ENCODE data around the gene RNASEL. TPM values are rescaled to one million over a fixed set of nuclear protein-coding genes. Genes with fewer than 3 reads are reported as not detected.

RNASEL gene
- total RNA-seq, 2 donors from 2014 or later: 13.2 to 22.3 TPM

GRCh38 chr1:182602935-182603645 is 14.0 kb upstream of the RNASEL start:
- DNase-seq (no peak), ATAC-seq (no peak)
- intact Hi-C loops (cut with DNase I, micrococcal nuclease): loop anchor here in 1 of 2 donors (5.0 kb wide), 1 partner anchor 179 kb away; no protein-coding TSS in a partner anchor

GRCh38 chr1:182601913-182602312 is 12.9 kb upstream of the RNASEL start:
- intact Hi-C loops (cut with DNase I, micrococcal nuclease): loop anchor here (2.0 to 5.0 kb wide), 2 partner anchors 180 to 183 kb away; no protein-coding TSS in a partner anchor
- ATAC-seq (no peak), DNase-seq (no peak)

- peak; percentile 17 for ATAC-seq
- peak; percentile 57 to 59 for DNase-seq
- intact Hi-C loops (cut with DNase I, micrococcal nuclease): loop anchor here (2.0 to 5.0 kb wide), 2 partner anchors 181 to 183 kb away; no protein-coding TSS in a partner anchor
These were observed 12.3 kb upstream of the RNASEL start for GRCh38 chr1:182601416-182601786.

- no peak for DNase-seq
- intact Hi-C loops (cut with DNase I, micrococcal nuclease): loop anchor here (2.0 to 5.0 kb wide), 2 partner anchors 181 to 184 kb away; no protein-coding TSS in a partner anchor
- ATAC-seq: no peak
These were observed 11.8 kb upstream of the RNASEL start for GRCh38 chr1:182600745-182601415.

- intact Hi-C loops (cut with DNase I, micrococcal nuclease): loop anchor here (2.0 to 5.0 kb wide), 2 partner anchors 182 to 185 kb away; no protein-coding TSS in a partner anchor
- DNase-seq (no peak), ATAC-seq (no peak)
These were observed 11.1 kb upstream of the RNASEL start for GRCh38 chr1:182600036-182600713.

GRCh38 chr1:182599339-182599738 is 10.3 kb upstream of the RNASEL start:
- DNase-seq (no peak), ATAC-seq (no peak)
- intact Hi-C loops (cut with DNase I, micrococcal nuclease): no loop called here

- ATAC-seq (no peak), DNase-seq (no peak)
- intact Hi-C loops (cut with DNase I, micrococcal nuclease): no loop called here
These were observed 9.2 kb upstream of the RNASEL start for GRCh38 chr1:182598296-182598695.

GRCh38 chr1:182596934-182597333 is 7.9 kb upstream of the RNASEL start:
- intact Hi-C loops (cut with DNase I, micrococcal nuclease): no loop called here
- ATAC-seq: no peak

GRCh38 chr1:182595641-182596240 is 6.7 kb upstream of the RNASEL start:
- DNase-seq (peak; percentile 51 to 75), ATAC-seq (peak; percentile 68)
- intact Hi-C loops (cut with DNase I, micrococcal nuclease): no loop called here

More at GRCh38 chr1:182596934-182597333, 7.9 kb upstream of the RNASEL start:
- no peak for DNase-seq

GRCh38 chr1:182589931-182590330 is 875 bp upstream of the RNASEL start:
- intact Hi-C loops (cut with DNase I, micrococcal nuclease): no loop called here
- no peak for DNase-seq

GRCh38 chr1:182589520-182589919 is 464 bp upstream of the RNASEL start:
- DNase-seq (no peak), ATAC-seq (no peak)
- intact Hi-C loops (cut with DNase I, micrococcal nuclease): no loop called here

More at GRCh38 chr1:182589931-182590330, 875 bp upstream of the RNASEL start:
- no peak for ATAC-seq

- ATAC-seq (peak; percentile 73), DNase-seq (no peak)
These were observed 1.2 kb downstream of the RNASEL start for GRCh38 chr1:182587666-182588499.

GRCh38 chr1:182587093-182587492 is 2.0 kb downstream of the RNASEL start:
- DNase-seq (no peak), ATAC-seq (no peak)
- intact Hi-C loops (cut with DNase I, micrococcal nuclease): no loop called here

More at GRCh38 chr1:182587666-182588499, 1.2 kb downstream of the RNASEL start:
- intact Hi-C loops (cut with DNase I, micrococcal nuclease): no loop called here

GRCh38 chr1:182586380-182586779 is 2.7 kb downstream of the RNASEL start:
- ATAC-seq (no peak), DNase-seq (no peak)
- intact Hi-C loops (cut with DNase I, micrococcal nuclease): no loop called here

GRCh38 chr1:182584746-182585145 is 4.3 kb downstream of the RNASEL start:
- no peak for ATAC-seq
- intact Hi-C loops (cut with DNase I, micrococcal nuclease): no loop called here
- DNase-seq: no peak

GRCh38 chr1:182580736-182581135 is 8.3 kb downstream of the RNASEL start:
- no peak for ATAC-seq
- intact Hi-C loops (cut with DNase I, micrococcal nuclease): no loop called here

GRCh38 chr1:182575540-182576149 is 13.4 kb downstream of the RNASEL start:
- peak; percentile 86 for ATAC-seq
- DNase-seq: no peak
- intact Hi-C loops (cut with DNase I, micrococcal nuclease): no loop called here

More at GRCh38 chr1:182580736-182581135, 8.3 kb downstream of the RNASEL start:
- DNase-seq: no peak

GRCh38 chr1:182574156-182574555 is 14.9 kb downstream of the RNASEL start:
- ATAC-seq (no peak), DNase-seq (no peak)
- intact Hi-C loops (cut with DNase I, micrococcal nuclease): no loop called here
